LNCaP clone FGC (cell line): ENCODE data around the gene DNMBP.
A peak's percentile ranks its signal among the peaks of the same experiment; 100 is the strongest.
"Not testable (repeated sequence)": the region's sequence is repeated elsewhere in the genome, so short reads cannot be mapped to it uniquely, and the experiment has no call there.

Source experiments
- DNase-seq: peaks from one replicate; pipeline ENCODE4 v3.0.0-alpha.2; 2011; ENCODE audit warnings: low read depth
- H3K4me3 ChIP-seq: 2 replicates; pipeline ENCODE4 v1.5.1; 2011; ENCODE audit warnings: mild to moderate bottlenecking, low read depth, low read length, control low read depth
- CTCF ChIP-seq: IDR thresholded peaks from 2 replicates; pipeline ENCODE4 v1.5.1; 2012; ENCODE audit warnings: mild to moderate bottlenecking; ENCODE audit not compliant: control insufficient read depth, insufficient read depth; ENCODE audit errors: extremely low read depth

DNMBP gene

GRCh38 chr10:99945263-99945662, 64.5 kb downstream of the DNMBP start:
- no peak overlapping the region for H3K4me3 ChIP-seq
- DNase-seq: peak; percentile 87
- TF ChIP-seq CTCF: no peak

GRCh38 chr10:99944860-99945259, 64.9 kb downstream of the DNMBP start:
- no peak for DNase-seq
- H3K4me3 ChIP-seq: no peak overlapping the region
- TF ChIP-seq CTCF: no peak

- TF ChIP-seq CTCF: no peak
- DNase-seq: no peak
- H3K4me3 ChIP-seq: no peak overlapping the region
Observed at GRCh38 chr10:99943908-99944307, 65.8 kb downstream of the DNMBP start.

GRCh38 chr10:99941942-99942820, 67.6 kb downstream of the DNMBP start:
- DNase-seq: no peak
- H3K4me3 ChIP-seq: no peak overlapping the region
- TF ChIP-seq CTCF: no peak

- no peak for TF ChIP-seq CTCF
- H3K4me3 ChIP-seq: no peak overlapping the region
- DNase-seq: no peak
Observed at GRCh38 chr10:99938563-99938962, 71.2 kb downstream of the DNMBP start.

GRCh38 chr10:99937630-99938029, 72.1 kb downstream of the DNMBP start:
- TF ChIP-seq CTCF: no peak
- no peak overlapping the region for H3K4me3 ChIP-seq
- DNase-seq: no peak

GRCh38 chr10:99932203-99932957, 77.4 kb downstream of the DNMBP start:
- not testable (repeated sequence) for DNase-seq, H3K4me3 ChIP-seq
